Transverse colon (tissue), 4 donors: ENCODE data around the gene TMEM237. TPM values are rescaled to one million over a fixed set of nuclear protein-coding genes. Genes with fewer than 3 reads are reported as not detected.

Experiments used
- DNase-seq: peaks from one replicate; pipeline ENCODE4 v3.0.0-alpha.2; 2019
- H3K27ac ChIP-seq, 4 donors: fragments of 200-600 bp; sonication (generic); 2 replicates each; pipeline ENCODE4 v1.5.1; 2016 to 2018; ENCODE audit warnings: inconsistent platforms in 4 of 4
- H3K27me3 ChIP-seq: fragments of 200-600 bp; sonication (generic); 2 replicates; pipeline ENCODE4 v1.5.1; 2017; ENCODE audit warnings: inconsistent platforms
- H3K36me3 ChIP-seq, 4 donors: fragments of 200-600 bp; sonication (generic); 2 replicates each; pipeline ENCODE4 v1.5.1; 2017 to 2019; ENCODE audit warnings: inconsistent platforms in 4 of 4
- H3K4me1 ChIP-seq, 4 donors: fragments of 200-600 bp; sonication (generic); 2 replicates each; pipeline ENCODE4 v1.5.1; 2017 to 2020; ENCODE audit warnings: inconsistent platforms in 4 of 4
- H3K4me3 ChIP-seq, 4 donors: fragments of 200-600 bp; sonication (generic); 1 replicate in 1 of 4; 2 replicates in 3 of 4; pipeline versions ENCODE4 v1.5.1 to v1.6.1; 2017 to 2019; ENCODE audit warnings: inconsistent platforms in 4 of 4
- H3K9me3 ChIP-seq, 2 donors: fragments of 200-600 bp; sonication (generic); 2 replicates each; pipeline ENCODE4 v1.5.1; 2017 to 2019; ENCODE audit warnings: inconsistent platforms in 2 of 2
- CTCF ChIP-seq, 5 experiments: fragments of 200-600 bp in 3 of 5; fragments of 450-650 bp in 2 of 5; sonication (generic) in 3 of 5; IDR thresholded peaks; 1 replicate in 2 of 5; 2 replicates in 3 of 5; pipeline ENCODE4 v1.5.1; 2016 to 2017; ENCODE audit warnings: antibody characterized with exemption in 5 of 5, inconsistent platforms in 3 of 5, mild to moderate bottlenecking in 2 of 5, moderate library complexity in 1 of 5
- EP300 ChIP-seq: sonication (generic); formaldehyde crosslinking; IDR thresholded peaks from one replicate; pipeline ENCODE4 v1.6.1; 2017; ENCODE audit warnings: antibody characterized with exemption, low read depth
- POLR2A ChIP-seq: fragments of 450-650 bp; IDR thresholded peaks from one replicate; pipeline ENCODE4 v1.6.1; 2016; ENCODE audit warnings: antibody characterized with exemption, mild to moderate bottlenecking, moderate library complexity
- POLR2AphosphoS5 ChIP-seq, 3 donors: sonication (generic); formaldehyde crosslinking; IDR thresholded peaks; one replicate each; pipeline ENCODE4 v1.6.1; 2016; ENCODE audit warnings: antibody characterized with exemption in 3 of 3
- WGBS, 2 donors: methylation state at CpG; one replicate each; pipeline ENCODE4 v1.1.5; 2018; ENCODE audit warnings: low coverage in 1 of 2; 5-methylcytosine and 5-hydroxymethylcytosine counted together
- in situ Hi-C, 4 donors: fragments of 200-750 bp; cut with MboI; loops; one replicate each; pipeline versions ENCODE4 v1.15.0 to v1.15.1; 2017; ENCODE audit warnings: low sequenced_read_pairs in 3 of 4, low pct_ligation_motif_present in 1 of 4, low pct_unique_long_range_greater_than_20kb in 1 of 4
- intact Hi-C: fragments of 100-400 bp; cut with DNase I; formaldehyde crosslinking; loops from one replicate; pipeline ENCODE4 v1.15.1; 2023; ENCODE audit warnings: low total_unique reads
- total RNA-seq, 4 donors: library from RNA; depleted of rRNA; stranded (reverse); fragments of >200 nt; gene quantifications; one replicate each; pipeline ENCODE4 v1.1.0, GENCODE V29; 2016

The TMEM237 gene
- total RNA-seq, 4 donors from 2014 or later = 2.0 to 7.6 (median 4.7) TPM

- in situ Hi-C loops (no loop called here), intact Hi-C loops (no loop called here)
- no peak overlapping the region for H3K27ac ChIP-seq
- 85 to 89% methylated on average over 2 to 4 of the region's 4 CpGs for WGBS, 2 donors
- TF ChIP-seq POLR2AphosphoS5 (IDR thresholded peaks at IDR 0.05) (no peak), CTCF (IDR thresholded peaks at IDR 0.05) (no peak), POLR2A (no peak), EP300 (no peak)
- no peak for DNase-seq
- H3K4me3 ChIP-seq = no peak overlapping the region
- H3K9me3 ChIP-seq = no peaks in the 10 kb centered on the region
- H3K4me1 ChIP-seq = no peaks in the 10 kb centered on the region
- H3K27me3 ChIP-seq = no peaks in the 10 kb centered on the region
- peaks cover 0 to 11% (median 0%) of the 10 kb centered on the region in 4 donors for H3K36me3 ChIP-seq
Observed at GRCh38 chr2:201633661-201634249, 9.5 kb downstream of the TMEM237 start.

- WGBS, 2 donors = 95 to 99% methylated on average over 6 to 8 of the region's 8 CpGs
- in situ Hi-C loops (no loop called here), intact Hi-C loops (no loop called here)
- DNase-seq = no peak
- no peaks in the 10 kb centered on the region for H3K9me3 ChIP-seq
- no peak overlapping the region for H3K4me3 ChIP-seq
- H3K27me3 ChIP-seq = no peaks in the 10 kb centered on the region
- peaks cover 0 to 7% (median 0%) of the 10 kb centered on the region in 4 donors for H3K36me3 ChIP-seq
- H3K4me1 ChIP-seq = no peaks in the 10 kb centered on the region
- TF ChIP-seq CTCF (IDR thresholded peaks at IDR 0.05) (no peak), POLR2AphosphoS5 (IDR thresholded peaks at IDR 0.05) (no peak), POLR2A (no peak), EP300 (no peak)
- no peak overlapping the region for H3K27ac ChIP-seq
Observed at GRCh38 chr2:201631041-201631440, 12.3 kb downstream of the TMEM237 start.

- WGBS, 2 donors = 63 to 70% methylated on average over 2 of the region's 2 CpGs
- TF ChIP-seq POLR2AphosphoS5 (IDR thresholded peaks at IDR 0.05) (no peak), EP300 (no peak), CTCF (IDR thresholded peaks at IDR 0.05) (no peak), POLR2A (no peak)
- H3K4me1 ChIP-seq = no peaks in the 10 kb centered on the region
- H3K27ac ChIP-seq = no peak overlapping the region
- in situ Hi-C loops (no loop called here), intact Hi-C loops (no loop called here)
- H3K9me3 ChIP-seq = no peaks in the 10 kb centered on the region
- no peak for DNase-seq
- H3K4me3 ChIP-seq = no peak overlapping the region
- no peaks in the 10 kb centered on the region for H3K27me3 ChIP-seq
- H3K36me3 ChIP-seq = peaks cover 0 to 6% (median 0%) of the 10 kb centered on the region in 4 donors
Observed at GRCh38 chr2:201630577-201630976, 12.7 kb downstream of the TMEM237 start.

- H3K4me1 ChIP-seq = no peaks in the 10 kb centered on the region
- TF ChIP-seq CTCF (IDR thresholded peaks at IDR 0.05) = no peak
- TF ChIP-seq POLR2A = no peak
- no peak for TF ChIP-seq POLR2AphosphoS5 (IDR thresholded peaks at IDR 0.05)
- TF ChIP-seq EP300 = no peak
- 85% methylated on average over 2 of the region's 2 CpGs; no CpG with 5 or more reads in 1 of the 2 donors for WGBS, 2 donors
- intact Hi-C loops (no loop called here), in situ Hi-C loops (no loop called here)
- no peak overlapping the region for H3K4me3 ChIP-seq
- no peaks in the 10 kb centered on the region for H3K27me3 ChIP-seq
- H3K36me3 ChIP-seq = peaks cover 0 to 6% (median 0%) of the 10 kb centered on the region in 4 donors
- no peaks in the 10 kb centered on the region for H3K9me3 ChIP-seq
- no peak for DNase-seq
- no peak overlapping the region for H3K27ac ChIP-seq
Observed at GRCh38 chr2:201628545-201628944, 14.8 kb downstream of the TMEM237 start.
